ENCODE data around the gene PRKAG1. TPM values are rescaled to one million over a fixed set of nuclear protein-coding genes. Genes with fewer than 3 reads are reported as not detected.

Gene PRKAG1
- total RNA-seq, 4 donors from 2014 or later, result 34.1 to 42.2 (median 37.9) TPM

- Histone ChIP-seq H3K27ac (no peak overlapping the region), H3K9me3 (no peaks in the 10 kb centered on the region), H3K4me1 (peaks cover 0 to 18% (median 14%) of the 10 kb centered on the region in 4 donors), H3K27me3 (no peaks in the 10 kb centered on the region), H3K4me3 (no peak overlapping the region), H3K36me3 (peaks cover 0 to 82% (median 2%) of the 10 kb centered on the region in 3 donors)
- TF ChIP-seq POLR2A (IDR thresholded peaks at IDR 0.05) (no peak), CTCF (IDR thresholded peaks at IDR 0.05) (no peak)
- no peak for DNase-seq
These were observed 33.3 kb upstream of the PRKAG1 start for GRCh38 chr12:49051777-49052438.

- DNase-seq, result no peak
These were observed 32.8 kb upstream of the PRKAG1 start for GRCh38 chr12:49051373-49051764.

GRCh38 chr12:49050507-49051372, 32.2 kb upstream of the PRKAG1 start:
- no peak for TF ChIP-seq CTCF (IDR thresholded peaks at IDR 0.05)
- Histone ChIP-seq H3K4me1 (peaks cover 0 to 7% (median 4%) of the 10 kb centered on the region in 4 donors), H3K36me3 (peaks cover 0 to 94% (median 2%) of the 10 kb centered on the region in 3 donors), H3K4me3 (no peak overlapping the region), H3K9me3 (no peaks in the 10 kb centered on the region), H3K27me3 (no peaks in the 10 kb centered on the region), H3K27ac (no peak overlapping the region)
- DNase-seq, result no peak

More at GRCh38 chr12:49051373-49051764, 32.8 kb upstream of the PRKAG1 start:
- Histone ChIP-seq H3K36me3 (peaks cover 0 to 88% (median 2%) of the 10 kb centered on the region in 3 donors), H3K27ac (no peak overlapping the region), H3K4me3 (no peak overlapping the region), H3K9me3 (no peaks in the 10 kb centered on the region), H3K27me3 (no peaks in the 10 kb centered on the region), H3K4me1 (peaks cover 0 to 13% (median 9%) of the 10 kb centered on the region in 4 donors)
- no peak for TF ChIP-seq CTCF (IDR thresholded peaks at IDR 0.05)
- TF ChIP-seq POLR2A (IDR thresholded peaks at IDR 0.05), result no peak

GRCh38 chr12:49049566-49050224, 31.1 kb upstream of the PRKAG1 start:
- H3K9me3 ChIP-seq, result no peaks in the 10 kb centered on the region
- H3K27me3 ChIP-seq, result no peaks in the 10 kb centered on the region
- TF ChIP-seq CTCF (IDR thresholded peaks at IDR 0.05), result no peak
- TF ChIP-seq POLR2A (IDR thresholded peaks at IDR 0.05), result no peak
- peaks cover 0 to 100% (median 2%) of the 10 kb centered on the region in 3 donors for H3K36me3 ChIP-seq
- DNase-seq, result peak in 1 of 3 donors; percentile 33
- no peak overlapping the region for H3K4me3 ChIP-seq
- no peaks in the 10 kb centered on the region for H3K4me1 ChIP-seq
- H3K27ac ChIP-seq, result no peak overlapping the region

GRCh38 chr12:49048953-49049352, 30.4 kb upstream of the PRKAG1 start:
- Histone ChIP-seq H3K4me3 (no peak overlapping the region), H3K36me3 (peaks cover 0 to 100% (median 2%) of the 10 kb centered on the region in 3 donors), H3K9me3 (no peaks in the 10 kb centered on the region), H3K4me1 (no peaks in the 10 kb centered on the region), H3K27me3 (no peaks in the 10 kb centered on the region), H3K27ac (no peak overlapping the region)
- no peak for TF ChIP-seq POLR2A (IDR thresholded peaks at IDR 0.05)
- no peak for TF ChIP-seq CTCF (IDR thresholded peaks at IDR 0.05)
- DNase-seq, result peak in 1 of 3 donors; percentile 10

Measured in Peyer's patch (tissue), 4 donors.